Measurements from ENCODE around the gene TMEM259.

TMEM259 gene

DNA sequence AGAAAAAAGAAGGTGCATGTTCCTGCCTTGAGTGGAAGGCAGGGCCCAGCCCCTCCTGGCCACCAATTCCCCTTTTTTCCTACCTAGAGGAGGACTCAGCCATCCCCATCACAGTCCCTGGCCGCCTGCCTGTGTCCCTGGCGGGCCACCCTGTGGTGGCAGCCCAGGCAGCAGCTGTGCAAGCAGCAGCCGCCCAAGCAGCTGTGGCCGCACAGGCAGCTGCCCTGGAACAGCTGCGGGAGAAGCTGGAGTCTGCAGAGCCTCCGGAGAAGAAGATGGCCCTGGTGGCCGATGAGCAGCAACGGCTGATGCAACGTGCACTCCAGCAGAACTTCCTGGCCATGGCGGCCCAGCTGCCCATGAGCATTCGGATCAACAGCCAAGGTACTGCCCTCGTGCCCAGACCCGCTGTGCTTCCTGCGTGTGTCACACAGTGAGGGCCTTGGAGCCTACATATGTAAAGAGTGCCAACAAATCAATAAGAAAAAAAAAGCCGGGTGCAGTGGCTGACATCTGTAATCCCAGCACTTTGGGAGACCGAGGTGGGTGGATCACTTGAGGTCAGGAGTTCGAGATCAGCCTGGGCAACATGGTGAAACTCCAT is 54.3 kb downstream of the TMEM259 start:
- H3K4me1 ChIP-seq (ENCODE audit: insufficient read depth, low read length), result no peaks in the 10 kb centered on the region
- H3K4me3 ChIP-seq (ENCODE audit: low read length), result no peak overlapping the region
- peaks cover 35% of the 10 kb centered on the region for H3K9me3 ChIP-seq (ENCODE audit: low read length)
- no peaks in the 10 kb centered on the region for H3K27me3 ChIP-seq (ENCODE audit: insufficient read depth, low read length)
- H2AFZ ChIP-seq (ENCODE audit: low read depth, low read length), result no peak overlapping the region
- peaks cover 67% of the 10 kb centered on the region for H3K36me3 ChIP-seq (ENCODE audit: insufficient read depth, low read length)

DNA sequence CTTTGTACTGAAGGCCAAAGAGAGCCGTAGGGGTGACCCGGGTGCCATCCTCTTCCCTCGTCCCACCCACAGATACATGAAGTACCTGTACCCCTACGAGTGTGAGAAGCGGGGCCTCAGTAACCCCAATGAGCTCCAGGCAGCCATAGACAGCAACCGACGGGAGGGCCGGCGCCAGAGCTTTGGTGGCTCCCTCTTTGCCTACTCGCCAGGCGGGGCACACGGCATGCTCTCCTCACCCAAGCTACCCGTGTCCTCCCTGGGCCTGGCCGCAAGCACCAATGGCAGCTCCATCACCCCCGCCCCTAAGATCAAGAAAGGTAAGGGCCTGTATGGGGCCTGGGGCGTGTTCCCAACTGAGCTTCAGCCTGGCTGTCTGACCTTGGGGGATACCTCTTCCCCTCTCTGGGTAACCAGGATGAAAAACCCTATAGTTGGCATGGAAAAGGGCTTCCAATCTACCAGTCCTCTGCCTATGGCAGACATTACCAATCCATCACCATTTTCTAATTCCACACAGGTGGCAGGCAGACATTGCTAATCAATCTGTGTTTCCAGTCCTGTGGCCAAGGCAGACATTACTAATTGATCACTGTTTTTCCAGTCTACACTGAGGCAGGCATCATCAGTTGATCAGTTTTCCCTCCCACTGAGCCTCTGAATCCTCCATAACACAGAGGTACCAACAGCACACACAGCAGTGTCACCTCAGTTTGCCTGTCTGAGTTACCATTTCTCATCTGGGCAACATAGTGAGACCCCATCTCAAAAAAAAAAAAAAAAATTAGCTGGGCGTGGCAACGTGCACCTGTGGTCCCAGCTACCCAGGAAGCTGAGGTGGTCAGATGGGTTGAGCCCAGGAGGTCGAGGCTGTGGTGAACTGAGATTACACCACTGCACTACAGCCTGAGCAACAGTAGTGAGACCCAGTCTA is 55.9 kb downstream of the TMEM259 start:
- Histone ChIP-seq H3K9me3 (ENCODE audit: low read length) (peaks cover 25% of the 10 kb centered on the region), H2AFZ (ENCODE audit: low read depth, low read length) (no peak overlapping the region), H3K4me1 (ENCODE audit: insufficient read depth, low read length) (peaks cover 3% of the 10 kb centered on the region), H3K27me3 (ENCODE audit: insufficient read depth, low read length) (no peaks in the 10 kb centered on the region), H3K36me3 (ENCODE audit: insufficient read depth, low read length) (peaks cover 57% of the 10 kb centered on the region), H3K4me3 (ENCODE audit: low read length) (no peak overlapping the region)

DNA sequence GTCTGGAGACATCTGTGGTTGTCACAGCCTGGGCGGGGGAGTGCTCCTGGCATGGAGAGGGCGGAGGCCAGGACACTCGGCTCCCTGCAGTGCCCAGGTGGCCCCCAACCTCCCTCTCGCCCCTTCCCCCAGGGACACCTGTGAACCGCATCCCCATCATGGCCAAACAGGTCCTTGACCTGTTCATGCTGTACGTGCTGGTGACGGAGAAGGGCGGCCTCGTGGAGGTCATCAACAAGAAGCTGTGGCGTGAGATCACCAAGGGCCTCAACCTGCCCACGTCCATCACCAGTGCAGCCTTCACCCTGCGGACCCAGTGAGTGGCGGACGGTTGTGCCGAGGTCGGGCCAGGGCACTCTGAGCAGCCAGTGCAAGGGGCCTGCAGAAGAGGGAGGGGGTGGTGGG is 56.8 kb downstream of the TMEM259 start:
- H3K36me3 ChIP-seq (ENCODE audit: insufficient read depth, low read length), result peaks cover 50% of the 10 kb centered on the region
- no peak overlapping the region for H3K4me3 ChIP-seq (ENCODE audit: low read length)
- no peaks in the 10 kb centered on the region for H3K27me3 ChIP-seq (ENCODE audit: insufficient read depth, low read length)
- H3K9me3 ChIP-seq (ENCODE audit: low read length), result peaks cover 21% of the 10 kb centered on the region
- H3K4me1 ChIP-seq (ENCODE audit: insufficient read depth, low read length), result peaks cover 3% of the 10 kb centered on the region
- no peak overlapping the region for H2AFZ ChIP-seq (ENCODE audit: low read depth, low read length)

DNA sequence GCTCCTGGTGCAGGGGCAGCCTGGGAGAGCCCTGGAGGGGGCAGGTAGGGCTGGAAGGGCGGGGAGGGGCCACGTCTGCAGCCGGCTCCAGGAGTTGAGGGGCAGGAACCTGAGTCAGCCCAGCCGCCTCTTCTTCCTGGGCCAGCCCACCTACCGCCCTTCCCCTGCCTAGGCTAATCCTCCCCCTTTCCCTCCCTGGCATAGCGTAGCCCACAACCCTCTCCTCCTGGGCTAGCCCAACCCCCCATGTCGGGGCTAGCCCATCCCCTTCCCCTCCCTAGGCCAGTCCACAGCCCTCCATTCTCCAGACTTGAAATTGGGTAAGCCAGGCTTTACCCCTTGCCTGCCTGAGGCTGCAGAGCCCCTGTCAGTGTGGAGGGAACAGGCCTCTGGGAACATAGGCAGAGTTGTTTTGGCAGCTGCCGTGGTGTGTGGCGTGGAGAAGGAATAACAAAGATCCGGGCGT is 57.4 kb downstream of the TMEM259 start:
- Histone ChIP-seq H3K9me3 (ENCODE audit: low read length) (peaks cover 17% of the 10 kb centered on the region), H3K4me3 (ENCODE audit: low read length) (no peak overlapping the region), H3K27me3 (ENCODE audit: insufficient read depth, low read length) (no peaks in the 10 kb centered on the region), H2AFZ (ENCODE audit: low read depth, low read length) (no peak overlapping the region), H3K4me1 (ENCODE audit: insufficient read depth, low read length) (peaks cover 3% of the 10 kb centered on the region), H3K36me3 (ENCODE audit: insufficient read depth, low read length) (peaks cover 44% of the 10 kb centered on the region)

DNA sequence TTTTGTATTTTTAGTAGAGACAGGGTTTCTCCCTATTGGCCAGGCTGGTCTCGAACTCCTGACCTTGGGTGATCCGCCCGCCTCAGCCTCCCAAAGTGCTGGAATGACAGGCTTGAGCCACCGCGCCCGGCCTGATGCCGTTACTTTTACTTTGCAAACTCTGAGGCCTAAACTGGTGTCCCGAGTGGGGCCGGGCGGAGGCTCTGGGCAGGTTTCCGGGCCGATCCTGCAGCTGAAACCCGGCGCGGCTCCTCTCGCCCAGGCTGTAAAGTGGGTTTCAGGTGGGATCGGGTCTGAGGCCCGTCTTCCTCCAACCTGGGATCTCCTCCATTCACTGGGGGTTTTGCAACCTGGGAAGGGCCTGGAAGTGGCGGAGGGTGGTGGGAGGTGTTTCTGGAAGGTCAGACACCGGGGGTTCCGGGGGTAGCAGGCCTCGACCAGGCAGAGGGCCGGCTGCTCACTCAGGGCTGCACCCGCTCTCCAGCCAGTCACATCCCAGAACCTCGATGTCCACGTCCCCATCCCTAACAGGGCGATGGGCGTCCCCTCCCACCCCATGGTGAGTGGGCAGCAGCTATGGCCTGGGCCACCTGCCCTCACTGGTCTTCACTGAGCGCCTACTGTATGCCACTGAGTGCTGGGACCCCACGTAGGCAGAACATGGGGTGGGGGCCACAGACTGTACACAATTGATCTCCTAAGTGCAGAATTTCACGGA is 58.1 kb downstream of the TMEM259 start:
- peaks cover 40% of the 10 kb centered on the region for H3K36me3 ChIP-seq (ENCODE audit: insufficient read depth, low read length)
- H3K4me3 ChIP-seq (ENCODE audit: low read length), result no peak overlapping the region
- peaks cover 14% of the 10 kb centered on the region for H3K9me3 ChIP-seq (ENCODE audit: low read length)
- H3K4me1 ChIP-seq (ENCODE audit: insufficient read depth, low read length), result peaks cover 3% of the 10 kb centered on the region
- no peak overlapping the region for H2AFZ ChIP-seq (ENCODE audit: low read depth, low read length)
- H3K27me3 ChIP-seq (ENCODE audit: insufficient read depth, low read length), result no peaks in the 10 kb centered on the region

- H3K36me3 ChIP-seq (ENCODE audit: insufficient read depth, low read length), result peaks cover 35% of the 10 kb centered on the region
- peaks cover 14% of the 10 kb centered on the region for H3K9me3 ChIP-seq (ENCODE audit: low read length)
- no peak overlapping the region for H3K4me3 ChIP-seq (ENCODE audit: low read length)
- no peaks in the 10 kb centered on the region for H3K27me3 ChIP-seq (ENCODE audit: insufficient read depth, low read length)
- H2AFZ ChIP-seq (ENCODE audit: low read depth, low read length), result no peak overlapping the region
- H3K4me1 ChIP-seq (ENCODE audit: insufficient read depth, low read length), result peaks cover 3% of the 10 kb centered on the region
Observed at GRCh38 chr19:961866-962620, 58.9 kb downstream of the TMEM259 start.

- H3K4me3 ChIP-seq (ENCODE audit: low read length), result no peak overlapping the region
- H2AFZ ChIP-seq (ENCODE audit: low read depth, low read length), result no peak overlapping the region
- H3K36me3 ChIP-seq (ENCODE audit: insufficient read depth, low read length), result peaks cover 28% of the 10 kb centered on the region
- H3K9me3 ChIP-seq (ENCODE audit: low read length), result peaks cover 9% of the 10 kb centered on the region
- H3K27me3 ChIP-seq (ENCODE audit: insufficient read depth, low read length), result no peaks in the 10 kb centered on the region
- peaks cover 15% of the 10 kb centered on the region for H3K4me1 ChIP-seq (ENCODE audit: insufficient read depth, low read length)
Observed at GRCh38 chr19:960601-960938, 60.4 kb downstream of the TMEM259 start.

- H3K4me1 ChIP-seq (ENCODE audit: insufficient read depth, low read length), result peaks cover 15% of the 10 kb centered on the region
- H2AFZ ChIP-seq (ENCODE audit: low read depth, low read length), result no peak overlapping the region
- peaks cover 23% of the 10 kb centered on the region for H3K36me3 ChIP-seq (ENCODE audit: insufficient read depth, low read length)
- no peak overlapping the region for H3K4me3 ChIP-seq (ENCODE audit: low read length)
- peaks cover 6% of the 10 kb centered on the region for H3K9me3 ChIP-seq (ENCODE audit: low read length)
- H3K27me3 ChIP-seq (ENCODE audit: insufficient read depth, low read length), result no peaks in the 10 kb centered on the region
Observed at GRCh38 chr19:960020-960419, 60.9 kb downstream of the TMEM259 start.

Measured in neuron (in vitro differentiated cells).